LNCAP (cell line): ENCODE data around the gene MTHFSD.

ENCODE experiments used
- TF ChIP-seq, protein P1 (sequence below): fragments of 450-650 bp; IDR thresholded peaks from 2 replicates; pipeline ENCODE4 v1.5.1; 2017; ENCODE audit warnings: mild to moderate bottlenecking

MTHFSD gene

DNA sequence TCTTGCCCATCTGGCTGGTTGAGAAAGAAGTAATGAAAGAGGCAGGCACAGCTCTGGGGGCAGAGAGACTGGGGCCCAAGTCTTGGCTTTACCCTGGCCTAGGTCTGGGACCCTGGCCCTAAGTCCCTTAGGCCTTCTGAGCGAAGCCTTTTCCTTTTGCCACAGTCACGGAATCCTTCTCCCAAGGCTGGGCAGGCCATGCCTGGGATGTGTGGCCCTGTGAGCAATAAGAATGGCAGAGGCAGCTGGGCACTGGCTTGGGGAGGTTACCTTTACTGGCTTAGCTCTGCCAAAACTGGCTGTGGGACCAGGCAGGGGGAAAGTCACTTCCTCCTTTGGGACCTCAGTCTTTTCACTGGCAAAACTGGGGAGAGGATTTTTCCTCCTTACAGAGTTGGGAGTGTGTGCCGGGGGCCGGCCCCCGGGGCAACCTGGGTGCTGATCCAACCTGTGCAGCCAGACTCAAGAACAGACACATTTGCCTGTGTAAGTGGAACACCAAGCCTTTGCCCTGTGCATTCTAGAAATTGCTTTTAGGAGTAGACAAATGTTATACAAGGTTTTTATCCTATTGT, 31.8 kb downstream of the MTHFSD start:
- TF ChIP-seq, protein P1, sequence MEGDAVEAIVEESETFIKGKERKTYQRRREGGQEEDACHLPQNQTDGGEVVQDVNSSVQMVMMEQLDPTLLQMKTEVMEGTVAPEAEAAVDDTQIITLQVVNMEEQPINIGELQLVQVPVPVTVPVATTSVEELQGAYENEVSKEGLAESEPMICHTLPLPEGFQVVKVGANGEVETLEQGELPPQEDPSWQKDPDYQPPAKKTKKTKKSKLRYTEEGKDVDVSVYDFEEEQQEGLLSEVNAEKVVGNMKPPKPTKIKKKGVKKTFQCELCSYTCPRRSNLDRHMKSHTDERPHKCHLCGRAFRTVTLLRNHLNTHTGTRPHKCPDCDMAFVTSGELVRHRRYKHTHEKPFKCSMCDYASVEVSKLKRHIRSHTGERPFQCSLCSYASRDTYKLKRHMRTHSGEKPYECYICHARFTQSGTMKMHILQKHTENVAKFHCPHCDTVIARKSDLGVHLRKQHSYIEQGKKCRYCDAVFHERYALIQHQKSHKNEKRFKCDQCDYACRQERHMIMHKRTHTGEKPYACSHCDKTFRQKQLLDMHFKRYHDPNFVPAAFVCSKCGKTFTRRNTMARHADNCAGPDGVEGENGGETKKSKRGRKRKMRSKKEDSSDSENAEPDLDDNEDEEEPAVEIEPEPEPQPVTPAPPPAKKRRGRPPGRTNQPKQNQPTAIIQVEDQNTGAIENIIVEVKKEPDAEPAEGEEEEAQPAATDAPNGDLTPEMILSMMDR, result no peak

- TF ChIP-seq, protein P1, result no peak
These were observed 32.4 kb downstream of the MTHFSD start for GRCh38 chr16:86522634-86523033.

DNA sequence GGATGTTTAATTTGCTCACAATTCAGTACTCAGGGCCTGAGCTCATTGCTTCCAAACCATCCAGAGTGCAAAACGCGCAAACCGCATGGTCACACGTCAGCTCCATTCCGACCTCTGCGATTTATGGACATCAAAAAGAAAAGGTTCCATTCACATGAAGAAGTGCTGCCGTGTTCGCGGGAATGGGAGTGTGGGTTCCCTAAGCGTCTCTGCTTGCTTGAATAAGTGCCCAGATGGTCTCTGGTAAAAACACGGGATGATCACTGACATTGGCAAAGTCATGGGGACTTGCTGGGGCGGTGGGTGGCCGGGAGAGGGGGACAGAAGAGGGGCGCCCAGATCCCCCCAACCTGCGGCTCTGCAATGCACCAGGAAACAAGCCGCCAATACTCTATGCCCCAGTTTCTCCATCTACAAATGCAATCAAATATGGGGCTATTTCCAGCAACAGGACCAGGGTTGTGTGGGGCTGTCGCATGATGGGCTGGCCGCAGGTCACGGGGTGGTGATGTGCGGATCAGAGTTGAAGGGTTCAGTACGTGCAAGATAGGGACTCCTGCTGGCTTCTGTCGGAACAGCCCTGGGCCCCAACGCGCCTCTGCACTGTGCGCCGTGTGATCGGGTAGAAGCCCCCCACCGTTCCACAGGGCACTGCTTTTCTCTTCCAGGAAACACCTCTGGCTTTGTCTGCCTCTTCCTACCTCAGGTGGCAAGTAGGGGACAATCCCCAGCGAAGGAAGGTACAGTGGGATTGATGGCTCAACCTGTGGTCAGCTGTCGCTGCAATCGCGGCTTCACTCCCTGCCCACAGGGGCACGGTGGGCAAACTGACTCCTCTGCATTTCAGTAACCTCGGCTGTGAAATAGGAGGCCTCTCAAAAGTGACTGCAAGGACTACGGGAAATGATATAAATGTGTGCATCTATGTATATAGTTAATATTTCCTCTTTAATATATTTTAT, 33.5 kb downstream of the MTHFSD start:
- TF ChIP-seq, protein P1, result no peak

DNA sequence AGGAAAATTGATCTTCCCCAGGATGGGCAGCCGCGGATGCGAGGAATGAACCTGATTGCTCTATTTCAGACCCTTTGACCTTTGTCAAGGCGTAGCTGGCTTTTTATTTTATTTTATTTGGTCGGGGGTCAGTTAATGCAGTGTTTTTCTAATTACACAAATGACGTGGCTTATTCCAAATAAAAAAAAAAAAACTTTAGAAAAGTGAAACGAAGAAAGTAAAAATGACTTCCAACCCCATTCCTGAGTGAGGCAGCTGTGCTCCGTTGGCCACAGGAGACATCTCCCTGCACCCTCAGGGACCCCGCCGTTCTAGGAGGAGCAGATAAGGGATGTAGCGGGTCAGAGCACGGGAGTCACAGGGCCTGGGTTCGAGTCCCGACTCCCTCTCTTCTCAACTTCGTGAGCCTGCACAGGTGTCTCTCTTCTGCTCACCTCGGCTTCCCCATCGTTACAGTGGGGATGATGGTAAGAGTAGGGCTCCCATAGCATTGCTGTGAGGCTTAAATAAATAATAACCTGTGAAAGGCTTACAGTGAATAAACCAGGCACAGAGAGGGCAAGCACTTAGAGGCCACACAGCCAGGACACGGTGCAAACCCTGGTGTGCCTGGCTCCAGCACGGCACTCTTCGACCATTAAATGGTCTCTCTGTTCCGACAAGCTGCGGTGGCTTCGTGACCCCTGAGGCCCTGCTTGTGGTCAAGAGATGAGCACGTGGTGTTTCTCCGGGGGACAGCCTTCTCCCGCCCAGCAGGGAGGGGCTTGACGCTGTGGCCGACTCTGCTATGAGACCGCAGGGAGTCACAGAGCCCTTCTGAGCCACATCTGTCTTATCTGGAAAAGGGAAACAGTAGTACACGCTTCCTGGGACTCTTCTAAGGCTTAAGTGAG, 34.5 kb downstream of the MTHFSD start:
- TF ChIP-seq, protein P1, result peak; percentile 1; the same call in 1 of the 2 replicates

GRCh38 chr16:86519649-86520316, 35.3 kb downstream of the MTHFSD start:
- TF ChIP-seq, protein P1, result peak; percentile 95

DNA sequence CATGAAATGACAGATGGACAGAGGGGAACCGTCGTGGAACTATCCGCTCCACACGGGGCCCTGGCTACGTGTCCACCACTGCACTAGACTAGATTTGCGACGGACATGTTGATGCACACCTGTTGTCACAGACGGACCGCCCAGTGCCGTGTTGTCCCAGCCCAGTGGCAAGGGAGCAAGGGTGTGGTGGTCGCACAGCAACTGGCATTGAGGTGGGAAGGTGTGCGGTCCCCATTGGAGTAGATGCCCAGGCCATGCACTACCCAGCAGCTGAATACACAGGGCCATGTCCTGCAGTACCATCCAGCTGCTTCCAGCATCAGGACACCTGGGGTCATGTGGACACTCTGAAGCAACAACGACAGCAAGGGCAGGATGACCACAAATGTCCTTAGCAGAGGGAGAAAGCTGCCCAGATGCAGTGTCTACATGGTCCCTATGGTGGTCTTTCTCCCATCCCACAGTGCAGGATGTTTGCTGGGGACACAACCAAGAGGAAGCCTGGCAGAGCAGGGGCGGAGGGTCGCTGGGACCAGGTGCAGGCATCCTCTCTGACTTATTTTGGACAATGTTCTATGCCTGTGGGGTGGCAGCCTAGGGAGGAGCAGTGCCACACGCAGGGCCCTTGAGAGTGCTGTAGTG, 35.9 kb downstream of the MTHFSD start:
- TF ChIP-seq, protein P1, result no peak
